ENCODE results near the gene JAK1.

- TF ChIP-seq CTCF (IDR thresholded peaks at IDR 0.05 in 4 of 5, conservative IDR thresholded peaks at IDR 0.05 in 1 of 5) (no peak), POLR2A (IDR thresholded peaks at IDR 0.05) (no peak)
Measured at GRCh38 chr1:64942118-64942517, 24.2 kb downstream of the JAK1 start.

All from gastrocnemius medialis (tissue), 4 donors.